GM10266 (cell line): ENCODE results near the gene FAM237B.
"Not testable (repeated sequence)": the region's sequence is repeated elsewhere in the genome, so short reads cannot be mapped to it uniquely, and the experiment has no call there.

Experiments
- DNase-seq: peaks from one replicate; pipeline ENCODE4 v3.0.0; 2012; ENCODE audit errors: extremely low spot score
- CTCF ChIP-seq: IDR thresholded peaks from 2 replicates; pipeline ENCODE4 v1.5.1; 2012; ENCODE audit warnings: mild to moderate bottlenecking, low read depth; ENCODE audit not compliant: control insufficient read depth, insufficient read depth; ENCODE audit errors: missing control alignments

Gene FAM237B

GRCh38 chr7:90345016-90345415, 23.9 kb upstream of the FAM237B start:
- no peak for DNase-seq
- no peak for TF ChIP-seq CTCF

GRCh38 chr7:90337106-90337505, 16.0 kb upstream of the FAM237B start:
- DNase-seq: no peak
- no peak for TF ChIP-seq CTCF

GRCh38 chr7:90334926-90335325, 13.8 kb upstream of the FAM237B start:
- DNase-seq: not testable (repeated sequence)

- DNase-seq: no peak
- no peak for TF ChIP-seq CTCF
Observed at GRCh38 chr7:90334193-90334843, 13.2 kb upstream of the FAM237B start.

GRCh38 chr7:90326500-90326899, 5.4 kb upstream of the FAM237B start:
- no peak for DNase-seq
- no peak for TF ChIP-seq CTCF

GRCh38 chr7:90322837-90323236, 1.7 kb upstream of the FAM237B start:
- DNase-seq: no peak
- no peak for TF ChIP-seq CTCF

- no peak for DNase-seq
- TF ChIP-seq CTCF: no peak
Observed at GRCh38 chr7:90320418-90320800, 695 bp downstream of the FAM237B start.

GRCh38 chr7:90320014-90320413, 1.1 kb downstream of the FAM237B start:
- no peak for TF ChIP-seq CTCF
- DNase-seq: no peak
